CD4-positive, alpha-beta T cell treated with Interleukin-15 for 1 hour (primary cell): ENCODE results near the gene ISG15.
"Not testable (repeated sequence)": the region's sequence is repeated elsewhere in the genome, so short reads cannot be mapped to it uniquely, and the experiment has no call there.

Experiments used
- DNase-seq: peaks from one replicate; pipeline ENCODE4 v3.0.0-alpha.2; 2020

Gene ISG15

GRCh38 chr1:975896-976683 is 37.2 kb upstream of the ISG15 start:
- DNase-seq, result peak; percentile 74

- not testable (repeated sequence) for DNase-seq
Observed at GRCh38 chr1:976791-977190, 36.5 kb upstream of the ISG15 start.

- no peak for DNase-seq
Observed at GRCh38 chr1:978069-978834, 35.0 kb upstream of the ISG15 start.

GRCh38 chr1:978835-979743 is 34.2 kb upstream of the ISG15 start:
- no peak for DNase-seq

DNA sequence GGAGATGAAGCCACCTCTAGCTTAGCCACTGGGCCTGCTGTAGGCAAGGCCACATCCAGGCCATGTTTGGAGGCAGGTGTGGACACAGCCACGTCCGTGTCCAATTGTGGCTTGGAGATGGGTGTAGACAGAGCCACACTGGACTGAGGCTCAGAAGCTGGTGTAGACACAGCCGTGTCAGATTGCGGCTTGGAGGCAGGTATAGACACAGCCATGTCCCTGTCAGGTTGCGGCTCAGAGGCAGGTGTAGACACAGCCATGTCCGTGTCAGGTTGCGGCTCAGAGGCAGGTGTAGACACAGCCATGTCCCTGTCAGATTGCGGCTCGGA is 33.6 kb upstream of the ISG15 start:
- no peak for DNase-seq

GRCh38 chr1:980137-980571 is 33.1 kb upstream of the ISG15 start:
- DNase-seq, result no peak

GRCh38 chr1:980602-981395 is 32.5 kb upstream of the ISG15 start:
- DNase-seq, result no peak

- DNase-seq, result no peak
Observed at GRCh38 chr1:981491-981954, 31.8 kb upstream of the ISG15 start.

- DNase-seq, result no peak
Observed at GRCh38 chr1:981955-982558, 31.2 kb upstream of the ISG15 start, which contains the start of gene PERM1. Gene PERM1, minus strand, starts transcription at chr1:982093. Its CDS starts 1,064 bp downstream, at chr1:981029.

- DNase-seq, result no peak
Observed at GRCh38 chr1:982765-983436, 30.4 kb upstream of the ISG15 start.

GRCh38 chr1:983798-984475 is 29.4 kb upstream of the ISG15 start:
- no peak for DNase-seq

GRCh38 chr1:984476-984814 is 28.9 kb upstream of the ISG15 start:
- no peak for DNase-seq

DNA sequence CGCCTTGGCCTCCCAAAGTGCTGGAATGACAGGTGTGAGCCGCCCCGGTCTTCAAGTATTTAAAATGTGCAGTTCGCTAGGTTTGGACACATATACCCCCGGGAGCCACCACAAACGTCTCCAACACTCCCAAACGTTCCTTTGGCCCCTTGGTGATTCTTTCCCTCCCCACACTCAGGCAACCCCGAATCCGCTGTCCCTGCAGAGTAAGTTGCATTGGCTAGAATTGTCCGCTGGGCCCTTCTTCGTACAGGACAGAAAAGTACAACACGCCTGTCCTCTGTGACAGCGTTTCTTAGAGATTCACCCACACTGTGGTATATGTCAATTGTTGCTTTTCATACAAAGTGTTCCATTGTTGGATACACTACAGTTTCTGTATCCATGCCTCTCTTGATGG is 28.2 kb upstream of the ISG15 start:
- no peak for DNase-seq

DNA sequence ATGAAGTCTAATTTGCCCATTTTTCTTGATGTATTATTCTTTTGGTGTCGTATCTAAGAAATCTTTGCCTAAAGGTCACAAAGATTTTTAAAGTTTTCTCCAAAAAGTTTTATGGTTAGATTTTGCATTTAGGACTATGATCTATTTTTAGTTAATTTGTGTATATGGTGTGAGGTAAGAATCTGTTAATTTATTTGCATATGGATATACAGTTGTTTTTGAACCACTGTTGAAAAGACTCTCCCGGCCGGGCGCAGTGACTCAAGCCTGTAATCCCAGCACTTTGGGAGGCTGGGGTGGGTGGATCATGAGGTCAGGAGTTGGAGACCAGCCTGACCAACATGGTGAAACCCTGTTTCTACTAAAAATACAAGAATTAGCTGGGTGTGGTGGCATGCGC is 25.2 kb upstream of the ISG15 start:
- DNase-seq, result not testable (repeated sequence)

DNA sequence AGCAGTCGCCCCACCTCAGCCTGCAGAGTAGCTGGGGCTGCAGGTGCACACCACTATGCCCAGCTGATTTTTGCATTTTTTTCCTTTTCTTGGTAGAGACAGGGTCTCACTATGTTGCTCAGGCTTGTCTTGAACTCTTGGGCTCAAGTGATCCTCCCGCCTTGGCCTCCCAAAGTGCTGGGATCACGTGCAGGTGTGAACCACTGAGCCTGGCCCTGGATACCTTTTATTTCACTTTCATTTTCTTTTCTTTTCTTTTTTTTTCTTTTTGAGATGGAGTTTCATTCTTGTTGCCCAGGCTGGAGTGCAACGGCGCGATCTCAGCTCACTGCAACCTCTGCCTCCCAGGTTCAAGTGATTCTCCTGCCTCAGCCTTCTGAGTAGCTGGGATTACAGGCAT is 22.0 kb upstream of the ISG15 start:
- not testable (repeated sequence) for DNase-seq

DNA sequence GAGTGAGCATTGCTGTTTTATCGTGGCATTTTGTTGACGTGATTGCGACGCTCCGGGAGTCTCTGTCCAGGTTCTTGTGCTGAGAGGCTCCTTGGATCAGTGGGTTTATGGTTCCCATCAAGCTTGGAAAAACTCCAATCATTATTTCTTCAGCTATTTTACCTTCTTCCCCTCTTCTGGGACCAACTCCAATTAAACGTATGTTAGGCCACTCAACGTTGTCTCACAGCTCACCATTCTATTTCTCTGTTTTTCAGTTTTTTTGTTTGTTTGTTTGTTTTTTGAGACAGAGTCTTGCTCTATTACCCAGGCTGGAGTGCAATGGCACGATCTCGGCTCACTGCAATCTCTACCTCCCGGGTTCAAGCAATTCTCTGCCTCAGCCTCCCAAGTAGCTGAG is 21.4 kb upstream of the ISG15 start:
- DNase-seq, result no peak

DNA sequence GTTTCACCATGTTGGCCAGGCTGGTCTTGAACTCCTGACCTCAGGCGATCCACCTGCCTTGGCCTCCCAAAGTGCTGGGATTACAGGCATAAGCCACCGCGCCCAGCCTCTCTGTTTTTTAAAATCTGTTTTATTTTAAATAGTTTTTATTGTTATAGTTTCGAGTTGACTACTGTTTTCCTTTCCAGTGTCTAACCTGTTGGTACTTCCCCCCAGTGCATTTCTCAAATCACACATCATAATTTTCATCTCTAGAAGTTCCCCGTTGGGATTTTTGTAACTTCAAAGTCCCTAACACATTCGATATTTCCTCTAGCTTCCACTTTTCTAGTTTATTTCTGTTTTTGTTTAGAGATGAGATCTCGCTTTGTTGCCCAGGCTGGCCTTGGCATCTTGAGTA is 20.9 kb upstream of the ISG15 start:
- DNase-seq, result no peak

DNA sequence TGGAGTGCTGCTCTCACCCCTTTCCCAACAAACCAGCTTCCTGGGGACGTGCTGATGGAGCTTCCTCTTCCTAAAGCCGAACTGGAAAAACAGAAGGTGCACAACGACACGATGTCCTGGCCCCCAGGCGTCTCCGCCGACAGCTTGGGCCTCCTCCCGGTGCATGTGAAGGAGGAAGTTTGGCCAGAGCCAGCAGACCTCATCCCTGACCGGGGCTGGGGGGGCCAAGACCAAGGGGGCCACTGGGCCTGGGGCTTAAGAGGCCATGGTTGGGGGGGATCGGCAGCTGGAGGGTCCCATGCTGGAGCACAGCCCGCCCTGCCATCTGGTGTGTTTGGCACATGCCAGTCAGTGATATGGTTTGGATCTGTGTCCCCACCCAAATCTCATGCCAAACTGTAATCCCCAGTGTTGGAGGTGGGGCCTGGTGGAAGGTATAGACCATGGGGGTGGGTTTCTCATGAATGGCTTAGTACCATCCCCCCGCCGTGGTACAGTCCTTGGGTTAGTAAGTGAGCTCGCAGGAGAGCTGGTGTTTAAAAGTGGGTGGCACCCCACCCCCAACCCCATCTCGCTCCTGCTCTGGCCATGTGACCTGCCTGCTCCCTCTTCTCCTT is 19.8 kb upstream of the ISG15 start:
- DNase-seq, result no peak

- not testable (repeated sequence) for DNase-seq
Observed at GRCh38 chr1:994546-994945, 18.8 kb upstream of the ISG15 start.
